Omental fat pad (tissue), 4 donors: Measurements from ENCODE around the gene FASN. TPM values are rescaled to one million over a fixed set of nuclear protein-coding genes. Genes with fewer than 3 reads are reported as not detected.

Source experiments
- ATAC-seq: fragments of 150-250 bp; one replicate; pipeline ENCODE4 v1.9.1; 2016; ENCODE audit warnings: mild to moderate bottlenecking, moderate library complexity; ENCODE audit not compliant: low FRiP score
- DNase-seq: peaks from one replicate; pipeline ENCODE4 v3.0.0-alpha.2; 2019; ENCODE audit warnings: low spot score
- total RNA-seq, 4 donors: library from RNA; depleted of rRNA; stranded (reverse); fragments of >200 nt; gene quantifications; one replicate each; pipeline ENCODE4 v1.1.0, GENCODE V29; 2016
- TF ChIP-seq, protein P1 (sequence below), 3 donors: fragments of 450-650 bp; IDR thresholded peaks; one replicate each; pipeline ENCODE4 v1.5.1; 2016 to 2017; ENCODE audit warnings: antibody characterized with exemption in 3 of 3, mild to moderate bottlenecking in 3 of 3, moderate library complexity in 2 of 3

FASN gene
- total RNA-seq, 4 donors from 2014 or later: 313 to 1,522 (median 467) TPM

DNA sequence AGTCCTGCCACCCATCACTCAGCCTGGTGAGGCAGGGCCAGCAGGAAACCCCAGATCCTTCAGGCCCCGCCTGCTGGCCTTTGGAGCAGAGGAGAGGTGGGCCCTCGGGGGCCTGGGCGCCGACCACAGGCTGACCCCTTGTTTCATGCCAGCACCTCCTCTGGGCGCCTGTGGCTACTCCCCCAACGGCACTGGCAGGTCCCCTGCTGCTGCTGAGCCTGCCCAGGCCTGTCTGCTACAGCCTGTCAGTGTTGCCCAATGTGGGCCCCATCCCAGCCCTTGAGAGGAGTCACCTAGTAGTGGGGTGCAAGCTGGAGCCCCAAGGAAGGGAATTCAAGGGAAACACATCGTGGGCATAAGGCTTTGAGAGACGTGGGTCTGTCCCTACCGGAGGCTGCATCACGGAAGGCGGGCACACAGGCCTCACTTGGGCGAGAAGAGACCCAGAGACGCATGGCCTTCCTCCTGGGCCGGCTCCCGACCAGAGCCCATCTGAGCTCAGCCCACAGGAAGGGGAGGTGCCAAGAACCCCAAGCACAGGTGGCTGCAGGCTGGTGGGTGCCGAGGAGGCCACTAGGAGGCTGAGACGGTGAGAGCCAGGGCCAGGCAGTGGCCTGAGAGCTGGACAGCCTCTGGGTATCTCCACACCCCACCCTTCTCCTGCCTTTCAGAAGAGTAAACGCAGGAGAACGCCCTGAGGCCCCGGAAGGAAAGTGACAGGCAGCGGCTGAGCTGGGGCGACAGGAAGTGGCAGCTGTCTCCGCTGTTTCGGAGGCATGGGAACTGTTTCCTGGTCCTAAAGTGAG, 8.0 kb upstream of the FASN start:
- peak; percentile 34 for ATAC-seq
- TF ChIP-seq, protein P1, sequence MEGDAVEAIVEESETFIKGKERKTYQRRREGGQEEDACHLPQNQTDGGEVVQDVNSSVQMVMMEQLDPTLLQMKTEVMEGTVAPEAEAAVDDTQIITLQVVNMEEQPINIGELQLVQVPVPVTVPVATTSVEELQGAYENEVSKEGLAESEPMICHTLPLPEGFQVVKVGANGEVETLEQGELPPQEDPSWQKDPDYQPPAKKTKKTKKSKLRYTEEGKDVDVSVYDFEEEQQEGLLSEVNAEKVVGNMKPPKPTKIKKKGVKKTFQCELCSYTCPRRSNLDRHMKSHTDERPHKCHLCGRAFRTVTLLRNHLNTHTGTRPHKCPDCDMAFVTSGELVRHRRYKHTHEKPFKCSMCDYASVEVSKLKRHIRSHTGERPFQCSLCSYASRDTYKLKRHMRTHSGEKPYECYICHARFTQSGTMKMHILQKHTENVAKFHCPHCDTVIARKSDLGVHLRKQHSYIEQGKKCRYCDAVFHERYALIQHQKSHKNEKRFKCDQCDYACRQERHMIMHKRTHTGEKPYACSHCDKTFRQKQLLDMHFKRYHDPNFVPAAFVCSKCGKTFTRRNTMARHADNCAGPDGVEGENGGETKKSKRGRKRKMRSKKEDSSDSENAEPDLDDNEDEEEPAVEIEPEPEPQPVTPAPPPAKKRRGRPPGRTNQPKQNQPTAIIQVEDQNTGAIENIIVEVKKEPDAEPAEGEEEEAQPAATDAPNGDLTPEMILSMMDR (IDR thresholded peaks at IDR 0.05): no peak
- DNase-seq: no peak

- no peak for DNase-seq
- TF ChIP-seq, protein P1 (IDR thresholded peaks at IDR 0.05): no peak
- no peak for ATAC-seq
These were observed 7.4 kb upstream of the FASN start for GRCh38 chr17:82105417-82105881.

- TF ChIP-seq, protein P1 (IDR thresholded peaks at IDR 0.05): no peak
- ATAC-seq: no peak
These were observed 6.9 kb upstream of the FASN start for GRCh38 chr17:82104797-82105416.

GRCh38 chr17:82103553-82104451, 5.8 kb upstream of the FASN start:
- TF ChIP-seq, protein P1 (IDR thresholded peaks at IDR 0.05): no peak
- ATAC-seq: peak; percentile 49
- no peak for DNase-seq

More at GRCh38 chr17:82104797-82105416, 6.9 kb upstream of the FASN start:
- no peak for DNase-seq

GRCh38 chr17:82101767-82102679, 4.0 kb upstream of the FASN start:
- DNase-seq: no peak
- ATAC-seq: no peak
- TF ChIP-seq, protein P1 (IDR thresholded peaks at IDR 0.05): no peak

DNA sequence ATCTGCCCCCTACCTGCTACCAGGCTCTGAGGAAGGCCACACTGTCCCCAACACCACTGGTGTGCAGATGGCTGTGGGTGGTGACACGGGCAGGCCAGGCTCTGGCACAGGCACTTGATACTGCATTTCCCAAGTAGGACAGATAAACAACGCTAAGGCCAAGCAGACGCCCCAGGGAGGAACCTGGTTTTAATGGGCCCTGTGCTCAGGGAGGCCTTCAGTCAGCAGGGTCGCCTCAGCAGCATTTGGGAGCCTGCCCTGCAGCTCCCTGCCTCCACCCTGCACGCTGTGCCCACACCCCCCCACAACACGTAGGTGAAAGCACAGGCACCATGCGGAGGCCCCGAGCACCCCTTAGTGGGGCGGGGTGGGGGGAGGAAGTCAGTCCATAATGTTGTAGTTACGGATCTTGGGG, 3.3 kb upstream of the FASN start:
- TF ChIP-seq, protein P1 (IDR thresholded peaks at IDR 0.05): no peak
- ATAC-seq: no peak
- DNase-seq: no peak
